ENCODE results near the gene SYCP2. TPM values are rescaled to one million over a fixed set of nuclear protein-coding genes. Genes with fewer than 3 reads are reported as not detected.
"Not testable (repeated sequence)": the region's sequence is repeated elsewhere in the genome, so short reads cannot be mapped to it uniquely, and the experiment has no call there.

The SYCP2 gene
- total RNA-seq, 1 donor from 2014 or later: 0.88 TPM

DNA sequence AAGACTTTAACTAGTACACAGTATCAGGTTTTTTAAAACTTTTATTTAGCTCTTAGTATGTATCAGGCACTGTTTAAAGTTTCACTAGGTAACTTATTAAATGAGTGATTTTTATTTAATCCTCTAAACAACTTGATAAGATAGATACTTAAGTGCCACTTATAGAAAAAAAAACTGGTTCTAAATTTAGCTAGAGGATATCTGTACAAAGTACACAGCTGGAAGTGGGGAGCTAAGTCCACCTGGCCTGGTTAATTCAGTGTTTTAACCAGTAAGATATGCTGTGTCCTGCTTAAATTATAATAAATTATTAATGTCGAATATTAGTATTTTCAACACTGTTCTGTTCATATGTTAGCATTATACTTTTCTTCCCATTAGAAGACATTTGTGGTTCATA, 37.5 kb downstream of the SYCP2 start:
- H3K4me2 ChIP-seq: no peak overlapping the region
- H3F3A ChIP-seq (ENCODE audit: low read depth): no peaks in the 10 kb centered on the region
- H3K4me3 ChIP-seq: no peak overlapping the region
- H3K9ac ChIP-seq: no peak overlapping the region
- H3K9me3 Mint-ChIP-seq: no peaks in the 10 kb centered on the region
- H3K79me2 ChIP-seq (ENCODE audit: low read depth): no peaks in the 10 kb centered on the region
- H3K27me3 Mint-ChIP-seq (ENCODE audit: insufficient read depth, low read depth): no peaks in the 10 kb centered on the region
- H3K27ac ChIP-seq: no peak overlapping the region
- H3K27ac Mint-ChIP-seq: no peak overlapping the region
- no peaks in the 10 kb centered on the region for H4K20me1 ChIP-seq (ENCODE audit: low read depth)
- no peaks in the 10 kb centered on the region for H3K36me3 Mint-ChIP-seq
- no peaks in the 10 kb centered on the region for H3K4me1 Mint-ChIP-seq
- no peaks in the 10 kb centered on the region for H3K4me1 ChIP-seq
- H3K9me3 ChIP-seq (ENCODE audit: low read depth): no peaks in the 10 kb centered on the region
- no peaks in the 10 kb centered on the region for H3K36me3 ChIP-seq
- no peak overlapping the region for H3K4me3 Mint-ChIP-seq
- peaks cover 85% of the 10 kb centered on the region for H3K27me3 ChIP-seq
- H2AFZ ChIP-seq (replicated peaks): no peak overlapping the region
- no peak for DNase-seq (ENCODE audit: low spot score)
- TF ChIP-seq, protein P1, sequence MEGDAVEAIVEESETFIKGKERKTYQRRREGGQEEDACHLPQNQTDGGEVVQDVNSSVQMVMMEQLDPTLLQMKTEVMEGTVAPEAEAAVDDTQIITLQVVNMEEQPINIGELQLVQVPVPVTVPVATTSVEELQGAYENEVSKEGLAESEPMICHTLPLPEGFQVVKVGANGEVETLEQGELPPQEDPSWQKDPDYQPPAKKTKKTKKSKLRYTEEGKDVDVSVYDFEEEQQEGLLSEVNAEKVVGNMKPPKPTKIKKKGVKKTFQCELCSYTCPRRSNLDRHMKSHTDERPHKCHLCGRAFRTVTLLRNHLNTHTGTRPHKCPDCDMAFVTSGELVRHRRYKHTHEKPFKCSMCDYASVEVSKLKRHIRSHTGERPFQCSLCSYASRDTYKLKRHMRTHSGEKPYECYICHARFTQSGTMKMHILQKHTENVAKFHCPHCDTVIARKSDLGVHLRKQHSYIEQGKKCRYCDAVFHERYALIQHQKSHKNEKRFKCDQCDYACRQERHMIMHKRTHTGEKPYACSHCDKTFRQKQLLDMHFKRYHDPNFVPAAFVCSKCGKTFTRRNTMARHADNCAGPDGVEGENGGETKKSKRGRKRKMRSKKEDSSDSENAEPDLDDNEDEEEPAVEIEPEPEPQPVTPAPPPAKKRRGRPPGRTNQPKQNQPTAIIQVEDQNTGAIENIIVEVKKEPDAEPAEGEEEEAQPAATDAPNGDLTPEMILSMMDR (IDR thresholded peaks at IDR 0.05): no peak
- no peak for TF ChIP-seq EZH2 (IDR thresholded peaks at IDR 0.05)
- TF ChIP-seq EZH2phosphoT487 (IDR thresholded peaks at IDR 0.05): no peak

DNA sequence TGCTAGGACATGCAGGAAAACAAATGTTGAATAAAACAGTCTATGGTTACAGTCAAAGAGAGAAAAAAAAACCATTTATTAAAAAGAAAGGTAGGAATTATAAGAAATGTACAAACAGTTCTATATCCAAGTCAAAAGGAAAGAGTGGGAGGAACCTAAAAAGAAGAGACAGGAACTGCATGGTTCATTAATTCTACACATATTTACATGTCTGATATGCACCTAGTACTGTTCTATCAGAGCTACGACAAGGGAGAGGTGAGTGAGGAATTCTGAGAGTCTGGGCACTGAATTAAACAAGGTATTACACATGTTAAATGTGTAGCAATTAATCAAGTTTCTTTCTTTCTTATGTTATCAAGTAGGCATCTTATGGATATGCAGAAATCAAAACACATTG, 41.9 kb downstream of the SYCP2 start:
- Histone ChIP-seq H3K27ac (no peak overlapping the region), H3F3A (ENCODE audit: low read depth) (no peaks in the 10 kb centered on the region), H3K9ac (no peak overlapping the region), H3K79me2 (ENCODE audit: low read depth) (no peaks in the 10 kb centered on the region), H3K4me3 (no peak overlapping the region), H3K36me3 (no peaks in the 10 kb centered on the region), H3K9me3 (ENCODE audit: low read depth) (no peaks in the 10 kb centered on the region), H2AFZ (replicated peaks) (no peak overlapping the region), H3K4me2 (no peak overlapping the region), H3K4me1 (no peaks in the 10 kb centered on the region), H3K27me3 (peaks cover 68% of the 10 kb centered on the region), H4K20me1 (ENCODE audit: low read depth) (no peaks in the 10 kb centered on the region)
- no peak overlapping the region for H3K4me3 Mint-ChIP-seq
- no peak overlapping the region for H3K27ac Mint-ChIP-seq
- no peaks in the 10 kb centered on the region for H3K4me1 Mint-ChIP-seq
- no peaks in the 10 kb centered on the region for H3K36me3 Mint-ChIP-seq
- no peak for DNase-seq (ENCODE audit: low spot score)
- no peaks in the 10 kb centered on the region for H3K9me3 Mint-ChIP-seq
- H3K27me3 Mint-ChIP-seq (ENCODE audit: insufficient read depth, low read depth): peaks cover 2% of the 10 kb centered on the region
- TF ChIP-seq EZH2 (IDR thresholded peaks at IDR 0.05) (no peak), EZH2phosphoT487 (IDR thresholded peaks at IDR 0.05) (no peak)
- TF ChIP-seq, protein P1 (IDR thresholded peaks at IDR 0.05): no peak

DNA sequence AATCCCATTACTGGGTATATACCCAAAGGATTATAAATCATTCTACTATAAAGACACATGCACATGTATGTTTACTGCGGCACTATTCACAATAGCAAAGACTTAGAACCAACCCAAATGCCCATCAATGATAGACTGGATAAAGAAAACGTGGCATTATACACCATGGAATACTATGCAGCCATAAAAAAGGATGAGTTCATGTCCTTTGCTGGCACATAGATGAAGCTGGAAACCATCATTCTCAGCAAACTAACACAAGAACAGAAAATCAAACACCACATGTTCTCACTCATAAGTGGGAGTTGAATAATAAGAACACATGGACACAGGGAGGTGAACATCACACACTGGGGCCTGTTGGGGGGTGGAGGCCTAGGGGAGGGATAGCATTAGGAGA, 43.4 kb downstream of the SYCP2 start:
- not testable (repeated sequence) for H3K4me3 Mint-ChIP-seq; H2AFZ ChIP-seq (replicated peaks); H3K9me3 Mint-ChIP-seq; H3K27ac Mint-ChIP-seq; H3K79me2 ChIP-seq (ENCODE audit: low read depth); H3K36me3 Mint-ChIP-seq; H3K27ac ChIP-seq; DNase-seq (ENCODE audit: low spot score); H3K4me2 ChIP-seq; H3K27me3 Mint-ChIP-seq (ENCODE audit: insufficient read depth, low read depth); H3F3A ChIP-seq (ENCODE audit: low read depth); H3K4me3 ChIP-seq; H3K4me1 Mint-ChIP-seq; H3K36me3 ChIP-seq; H3K4me1 ChIP-seq; H4K20me1 ChIP-seq (ENCODE audit: low read depth); H3K9ac ChIP-seq; H3K9me3 ChIP-seq (ENCODE audit: low read depth)
- peaks cover 53% of the 10 kb centered on the region for H3K27me3 ChIP-seq

DNA sequence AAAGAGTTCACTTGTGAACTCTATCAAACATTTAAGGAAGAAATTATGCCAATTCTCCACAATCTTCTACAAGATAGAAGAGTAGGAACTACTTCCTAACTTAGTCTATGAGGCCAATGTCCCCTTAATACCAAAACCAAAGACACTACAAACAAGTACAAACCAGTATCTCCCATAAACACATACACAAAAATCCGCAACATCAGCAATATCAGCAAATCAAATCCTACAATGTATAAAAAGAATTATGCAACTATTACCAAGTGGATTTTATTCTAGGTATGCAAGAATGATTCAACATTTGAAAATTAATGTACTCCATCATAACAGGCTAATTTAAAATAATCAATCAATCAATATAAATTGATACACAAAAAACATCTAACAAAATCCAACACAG, 45.4 kb downstream of the SYCP2 start:
- H3K4me3 ChIP-seq: no peak overlapping the region
- peaks cover 33% of the 10 kb centered on the region for H3K27me3 ChIP-seq
- H3K4me1 Mint-ChIP-seq: no peaks in the 10 kb centered on the region
- peaks cover 2% of the 10 kb centered on the region for H3K27me3 Mint-ChIP-seq (ENCODE audit: insufficient read depth, low read depth)
- H3K9me3 ChIP-seq (ENCODE audit: low read depth): no peaks in the 10 kb centered on the region
- H3K4me2 ChIP-seq: no peak overlapping the region
- no peaks in the 10 kb centered on the region for H3K4me1 ChIP-seq
- no peak overlapping the region for H3K27ac Mint-ChIP-seq
- no peak for DNase-seq (ENCODE audit: low spot score)
- no peak overlapping the region for H2AFZ ChIP-seq (replicated peaks)
- H4K20me1 ChIP-seq (ENCODE audit: low read depth): no peaks in the 10 kb centered on the region
- no peaks in the 10 kb centered on the region for H3K9me3 Mint-ChIP-seq
- H3K79me2 ChIP-seq (ENCODE audit: low read depth): no peaks in the 10 kb centered on the region
- no peaks in the 10 kb centered on the region for H3K36me3 Mint-ChIP-seq
- H3K9ac ChIP-seq: no peak overlapping the region
- TF ChIP-seq EZH2 (IDR thresholded peaks at IDR 0.05): no peak
- no peak for TF ChIP-seq EZH2phosphoT487 (IDR thresholded peaks at IDR 0.05)
- TF ChIP-seq, protein P1 (IDR thresholded peaks at IDR 0.05): no peak
- no peaks in the 10 kb centered on the region for H3K36me3 ChIP-seq
- H3K4me3 Mint-ChIP-seq: no peak overlapping the region
- H3K27ac ChIP-seq: no peak overlapping the region
- H3F3A ChIP-seq (ENCODE audit: low read depth): no peaks in the 10 kb centered on the region

Measured in neural progenitor cell (in vitro differentiated cells).